Measurements from ENCODE around the gene RMC1. TPM values are rescaled to one million over a fixed set of nuclear protein-coding genes. Genes with fewer than 3 reads are reported as not detected.

RMC1 gene
- total RNA-seq, 1 donor from 2014 or later = 31.6 TPM

GRCh38 chr18:23458830-23459529, 44.3 kb upstream of the RMC1 start:
- H3K27ac Mint-ChIP-seq = no peak overlapping the region
- H3K4me3 Mint-ChIP-seq = no peak overlapping the region
- TF ChIP-seq CTCF (IDR thresholded peaks at IDR 0.05) (no peak), EZH2phosphoT487 (IDR thresholded peaks at IDR 0.05) (no peak), EZH2 (IDR thresholded peaks at IDR 0.05) (no peak)
- Histone ChIP-seq H3F3A (ENCODE audit: low read depth) (no peaks in the 10 kb centered on the region), H2AFZ (replicated peaks) (no peak overlapping the region), H4K20me1 (ENCODE audit: low read depth) (peaks cover 61% of the 10 kb centered on the region), H3K4me2 (no peak overlapping the region), H3K9me3 (ENCODE audit: low read depth) (no peaks in the 10 kb centered on the region), H3K36me3 (peaks cover 4% of the 10 kb centered on the region), H3K9ac (no peak overlapping the region), H3K4me1 (peaks cover 9% of the 10 kb centered on the region), H3K4me3 (no peak overlapping the region), H3K27me3 (no peaks in the 10 kb centered on the region), H3K27ac (no peak overlapping the region), H3K79me2 (ENCODE audit: low read depth) (peaks cover 78% of the 10 kb centered on the region)
- DNase-seq (ENCODE audit: low spot score) = no peak
- H3K27me3 Mint-ChIP-seq (ENCODE audit: insufficient read depth, low read depth) = no peaks in the 10 kb centered on the region
- peaks cover 13% of the 10 kb centered on the region for H3K36me3 Mint-ChIP-seq
- peaks cover 10% of the 10 kb centered on the region for H3K4me1 Mint-ChIP-seq
- H3K9me3 Mint-ChIP-seq = no peaks in the 10 kb centered on the region

- H3F3A ChIP-seq (ENCODE audit: low read depth) = no peaks in the 10 kb centered on the region
- H4K20me1 ChIP-seq (ENCODE audit: low read depth) = peaks cover 56% of the 10 kb centered on the region
- H3K79me2 ChIP-seq (ENCODE audit: low read depth) = peaks cover 73% of the 10 kb centered on the region
Observed at GRCh38 chr18:23459530-23459921, 43.8 kb upstream of the RMC1 start.

DNA sequence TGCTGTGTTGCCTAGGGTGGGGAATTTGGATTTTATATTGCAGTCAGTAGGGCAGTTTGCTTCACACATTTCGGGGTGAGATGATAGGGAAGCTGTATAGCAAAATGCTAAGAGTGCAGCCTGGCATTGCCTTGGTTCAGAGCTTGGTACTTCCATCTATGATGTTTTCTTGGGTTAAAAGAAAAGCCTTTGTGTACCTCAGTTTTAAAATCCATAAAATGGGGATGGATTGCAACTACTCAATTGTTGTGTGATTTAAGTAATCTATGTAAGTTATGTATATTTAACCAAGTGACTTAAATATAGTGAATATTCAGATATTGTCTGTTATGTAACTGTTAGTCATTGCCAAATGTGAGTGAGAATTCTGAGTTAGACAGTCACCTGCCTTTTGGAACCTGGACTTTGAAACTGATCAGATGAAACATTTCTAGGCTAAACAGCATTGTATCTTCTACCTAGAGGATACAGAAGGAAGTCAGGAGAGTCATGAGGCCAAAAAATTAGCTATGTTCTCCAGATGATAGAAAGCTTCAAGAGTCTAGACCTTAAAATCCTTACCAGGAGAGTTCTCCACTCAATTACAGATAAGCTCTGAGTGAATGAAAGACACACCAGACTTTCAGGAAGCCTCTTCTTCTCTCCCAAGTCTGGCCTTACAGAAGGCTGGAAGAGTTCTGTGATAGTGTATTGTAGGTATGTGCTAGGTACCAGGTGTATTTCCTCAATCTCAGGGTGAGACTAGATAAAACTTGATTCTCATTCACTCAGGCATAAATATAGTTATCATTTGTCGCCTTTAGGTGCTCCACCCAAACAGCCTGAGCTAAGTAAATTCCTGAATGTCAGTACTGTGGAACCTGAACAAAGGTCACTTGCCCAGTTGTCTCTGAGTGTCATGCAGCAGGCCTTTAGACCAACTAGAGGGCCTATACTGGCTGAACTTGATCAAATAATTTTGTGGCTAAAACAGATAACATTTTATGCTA, 42.7 kb upstream of the RMC1 start:
- H3K27ac ChIP-seq = no peak overlapping the region
- TF ChIP-seq CTCF (IDR thresholded peaks at IDR 0.05) (no peak), EZH2 (IDR thresholded peaks at IDR 0.05) (no peak), EZH2phosphoT487 (IDR thresholded peaks at IDR 0.05) (no peak)
- H3K36me3 ChIP-seq = peaks cover 13% of the 10 kb centered on the region

More at GRCh38 chr18:23459530-23459921, 43.8 kb upstream of the RMC1 start:
- Mint-ChIP-seq H3K36me3 (peaks cover 15% of the 10 kb centered on the region), H3K4me1 (peaks cover 4% of the 10 kb centered on the region), H3K27me3 (ENCODE audit: insufficient read depth, low read depth) (no peaks in the 10 kb centered on the region), H3K27ac (no peak overlapping the region), H3K4me3 (no peak overlapping the region), H3K9me3 (no peaks in the 10 kb centered on the region)
- H3K27ac ChIP-seq = no peak overlapping the region
- H3K9me3 ChIP-seq (ENCODE audit: low read depth) = no peaks in the 10 kb centered on the region
- H3K27me3 ChIP-seq = no peaks in the 10 kb centered on the region
- no peak for TF ChIP-seq EZH2phosphoT487 (IDR thresholded peaks at IDR 0.05)
- no peak for TF ChIP-seq CTCF (IDR thresholded peaks at IDR 0.05)
- TF ChIP-seq EZH2 (IDR thresholded peaks at IDR 0.05) = no peak
- H3K4me2 ChIP-seq = no peak overlapping the region
- peaks cover 4% of the 10 kb centered on the region for H3K4me1 ChIP-seq
- no peak overlapping the region for H2AFZ ChIP-seq (replicated peaks)
- no peak overlapping the region for H3K9ac ChIP-seq
- DNase-seq (ENCODE audit: low spot score) = no peak
- H3K4me3 ChIP-seq = no peak overlapping the region
- H3K36me3 ChIP-seq = peaks cover 9% of the 10 kb centered on the region

More for the DNA sequence above, 42.7 kb upstream of the RMC1 start:
- no peak overlapping the region for H3K4me2 ChIP-seq
- Mint-ChIP-seq H3K4me3 (no peak overlapping the region), H3K27ac (no peak overlapping the region), H3K4me1 (peaks cover 2% of the 10 kb centered on the region), H3K27me3 (ENCODE audit: insufficient read depth, low read depth) (no peaks in the 10 kb centered on the region), H3K9me3 (no peaks in the 10 kb centered on the region), H3K36me3 (peaks cover 17% of the 10 kb centered on the region)
- H4K20me1 ChIP-seq (ENCODE audit: low read depth) = peaks cover 52% of the 10 kb centered on the region
- H2AFZ ChIP-seq (replicated peaks) = no peak overlapping the region
- no peak overlapping the region for H3K9ac ChIP-seq
- H3K27me3 ChIP-seq = no peaks in the 10 kb centered on the region
- H3F3A ChIP-seq (ENCODE audit: low read depth) = no peaks in the 10 kb centered on the region
- peaks cover 62% of the 10 kb centered on the region for H3K79me2 ChIP-seq (ENCODE audit: low read depth)
- H3K4me1 ChIP-seq = no peaks in the 10 kb centered on the region
- H3K9me3 ChIP-seq (ENCODE audit: low read depth) = no peaks in the 10 kb centered on the region
- H3K4me3 ChIP-seq = no peak overlapping the region
- DNase-seq (ENCODE audit: low spot score) = no peak
